Measurements from ENCODE around the gene STK32B. TPM values are rescaled to one million over a fixed set of nuclear protein-coding genes. Genes with fewer than 3 reads are reported as not detected.

The STK32B gene
- total and polyA plus RNA-seq, 2 of the 8 experiments (the other 6 are each of a cell fraction or from before 2014, with no cell fraction given): 2.3 to 2.5 TPM

DNA sequence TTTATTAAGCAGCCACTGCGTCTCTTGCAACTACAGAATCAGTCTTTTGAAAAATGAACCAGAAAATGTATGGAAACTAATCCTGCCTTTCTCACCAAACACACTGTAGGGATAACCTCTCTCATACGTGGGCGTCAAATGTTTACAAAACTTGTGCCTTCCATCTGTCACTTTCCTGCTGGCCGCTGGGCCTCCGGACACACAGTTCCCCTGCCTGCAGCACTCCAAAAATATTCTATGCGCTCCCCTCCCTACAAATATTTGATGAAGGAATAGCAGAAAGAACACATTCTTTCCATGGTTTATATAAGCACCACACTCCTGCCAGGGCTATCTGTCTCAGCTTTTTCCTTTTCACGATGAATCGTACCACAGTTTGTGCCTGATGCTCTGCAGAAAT is 17.1 kb upstream of the STK32B start:
- Histone ChIP-seq H3K27ac (ENCODE audit: low read depth, low read length) (no peak overlapping the region), H3K23me2 (ENCODE audit: low read depth, low read length) (no peaks in the 10 kb centered on the region), H2BK120ac (replicated peaks; ENCODE audit: low read depth, low read length) (no peak overlapping the region), H3K4me1 (replicated peaks in 1 of 4; ENCODE audit: control insufficient read depth in 3 of 4, insufficient read depth in 4 of 4, low read length in 3 of 4) (no peaks in the 10 kb centered on the region), H3K14ac (ENCODE audit: insufficient read length) (no peak overlapping the region), H3K4ac (replicated peaks; ENCODE audit: insufficient read length, low read depth, low read length) (no peak overlapping the region), H3K27me3 (replicated peaks in 1 of 4; ENCODE audit: control insufficient read depth in 3 of 4, extremely low read depth in 1 of 4, insufficient read depth in 3 of 4, low read length in 3 of 4) (no peaks in the 10 kb centered on the region), H2BK15ac (ENCODE audit: low read length) (no peak overlapping the region), H4K5ac (ENCODE audit: insufficient read length, low read depth, low read length) (no peak overlapping the region), H2BK5ac (ENCODE audit: low read depth, low read length) (no peak overlapping the region), H2BK20ac (ENCODE audit: low read length) (no peak overlapping the region), H4K8ac (ENCODE audit: extremely low read depth, insufficient read depth, low read length) (no peak overlapping the region), H2AFZ (ENCODE audit: low read length) (no peak overlapping the region), H3K79me2 (ENCODE audit: control insufficient read depth in 1 of 2, insufficient read depth in 2 of 2, low read length in 2 of 2) (no peaks in the 10 kb centered on the region), H3K18ac (ENCODE audit: extremely low read depth, low read length) (no peak overlapping the region), H3K9me3 (ENCODE audit: insufficient read depth in 2 of 2, low read depth in 1 of 2, low read length in 1 of 2) (no peaks in the 10 kb centered on the region), H3K4me3 (ENCODE audit: extremely low read depth in 1 of 4, insufficient read depth in 2 of 4, low read depth in 3 of 4, low read length in 4 of 4) (no peak overlapping the region), H3K4me2 (ENCODE audit: insufficient read depth in 1 of 2, low read depth in 2 of 2, low read length in 2 of 2) (no peak overlapping the region), H4K20me1 (replicated peaks in 1 of 2; ENCODE audit: control insufficient read depth in 1 of 2, insufficient read depth in 2 of 2, low read length in 2 of 2) (no peaks in the 10 kb centered on the region), H3K79me1 (ENCODE audit: low read depth, low read length) (no peaks in the 10 kb centered on the region), H4K91ac (replicated peaks; ENCODE audit: insufficient read length, low read length) (no peak overlapping the region), H3K36me3 (ENCODE audit: control insufficient read depth in 2 of 4, insufficient read depth in 4 of 4, low read length in 3 of 4) (no peaks in the 10 kb centered on the region), H3K23ac (ENCODE audit: insufficient read length) (no peak overlapping the region), H2BK12ac (ENCODE audit: low read depth, low read length) (no peak overlapping the region), H3K56ac (replicated peaks; ENCODE audit: insufficient read length, low read depth, low read length) (no peak overlapping the region), H3K9ac (replicated peaks in 1 of 4; ENCODE audit: extremely low read depth in 1 of 4, low read depth in 3 of 4, low read length in 3 of 4) (no peak overlapping the region), H2AK5ac (ENCODE audit: low read depth, low read length) (no peak overlapping the region)
- FAIRE-seq (no peak), DNase-seq (ENCODE audit: low read depth in 1 of 2, low spot score in 2 of 2) (no peak)
- ChIA-PET POLR2A (ENCODE audit: partially characterized antibody) (interaction anchor here (0.7 kb wide), 1 partner anchor 12 kb away, joined by 3 read pairs; no protein-coding TSS in a partner anchor), CTCF (ENCODE audit: partially characterized antibody) (interaction anchor here (0.5 kb wide), 1 partner anchor 15 kb away, joined by 3 read pairs; no protein-coding TSS in a partner anchor)
- WGBS, 2 experiments (ENCODE audit: extremely low coverage in 1 of 2, insufficient coverage in 1 of 2, insufficient read length in 1 of 2, insufficient replicate concordance in 2 of 2, low coverage in 1 of 2, low lambda C conversion rate in 2 of 2, missing lambda C conversion rate in 1 of 2): 94% methylated on average over 8 of the region's 8 CpGs; no CpG with 5 or more reads in 1 of the 2 experiments
- TF ChIP-seq JUND (IDR thresholded peaks at IDR 0.05; ENCODE audit: low read length) (no peak), GABPA (IDR thresholded peaks at IDR 0.05; ENCODE audit: borderline replicate concordance, insufficient read depth, low read length) (no peak), KDM5A (IDR thresholded peaks at IDR 0.05; ENCODE audit: low read length) (no peak), TEAD4 (IDR thresholded peaks at IDR 0.05; ENCODE audit: low read depth, low read length) (no peak)
- TF ChIP-seq, protein P1, sequence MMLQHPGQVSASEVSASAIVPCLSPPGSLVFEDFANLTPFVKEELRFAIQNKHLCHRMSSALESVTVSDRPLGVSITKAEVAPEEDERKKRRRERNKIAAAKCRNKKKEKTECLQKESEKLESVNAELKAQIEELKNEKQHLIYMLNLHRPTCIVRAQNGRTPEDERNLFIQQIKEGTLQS (IDR thresholded peaks at IDR 0.05; ENCODE audit: insufficient read depth, low read depth, low read length): no peak

Measured in H1 (cell line).